HG02981 (cell line): ENCODE measurements around the gene CDK8.

Experiments used
- ATAC-seq: cut with Tn5 transposase; IDR thresholded peaks from one replicate; pipeline ENCODE4 v1.9.1; 2021; ENCODE audit warnings: mild to moderate bottlenecking, moderate library complexity; ENCODE audit not compliant: unreplicated experiment

The CDK8 gene

DNA sequence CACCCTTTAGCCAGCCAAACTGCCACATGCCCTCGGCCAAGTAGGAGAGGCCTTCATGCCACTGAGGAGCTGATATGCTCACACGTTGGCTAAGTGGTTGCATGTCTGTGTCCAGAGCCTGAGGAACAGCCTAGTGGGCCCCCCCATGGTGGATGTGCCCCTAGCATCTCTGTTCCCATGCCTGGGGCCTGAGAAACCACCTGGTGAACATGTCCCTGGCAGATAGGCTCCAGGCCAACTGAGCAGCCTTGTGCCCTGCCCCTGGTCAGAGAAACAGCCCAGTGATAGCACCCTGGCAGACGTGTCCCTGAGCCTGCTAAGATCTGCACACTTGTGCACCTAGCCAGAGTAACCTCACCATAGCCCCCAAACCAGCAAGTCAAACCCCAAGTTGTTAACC is 181.7 kb downstream of the CDK8 start:
- no peak for ATAC-seq

- no peak for ATAC-seq
Measured at GRCh38 chr13:26436914-26437313, 183.0 kb downstream of the CDK8 start.

DNA sequence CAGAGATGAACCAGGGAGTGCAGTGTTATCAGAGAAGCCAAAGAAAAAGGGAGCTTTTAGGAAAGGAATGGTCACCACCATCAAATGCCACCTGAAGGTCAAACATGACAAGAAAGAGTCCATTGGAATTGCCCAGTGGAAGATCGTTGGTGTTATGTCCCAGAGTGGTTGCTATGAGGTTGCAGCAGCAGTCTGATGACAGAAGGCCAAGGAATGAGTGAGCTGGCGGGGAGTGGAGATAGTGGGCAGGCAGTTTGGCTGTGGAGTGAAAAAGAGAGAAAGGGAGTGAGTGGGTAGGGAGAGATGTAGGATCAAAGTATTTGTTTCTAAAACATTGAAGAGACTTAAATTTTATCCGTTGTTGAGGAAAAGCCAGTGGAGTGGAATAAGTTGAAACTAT is 186.2 kb downstream of the CDK8 start:
- ATAC-seq, result no peak

- ATAC-seq, result no peak
Measured at GRCh38 chr13:26441476-26441875, 187.5 kb downstream of the CDK8 start.

- no peak for ATAC-seq
Measured at GRCh38 chr13:26442541-26442940, 188.6 kb downstream of the CDK8 start.

DNA sequence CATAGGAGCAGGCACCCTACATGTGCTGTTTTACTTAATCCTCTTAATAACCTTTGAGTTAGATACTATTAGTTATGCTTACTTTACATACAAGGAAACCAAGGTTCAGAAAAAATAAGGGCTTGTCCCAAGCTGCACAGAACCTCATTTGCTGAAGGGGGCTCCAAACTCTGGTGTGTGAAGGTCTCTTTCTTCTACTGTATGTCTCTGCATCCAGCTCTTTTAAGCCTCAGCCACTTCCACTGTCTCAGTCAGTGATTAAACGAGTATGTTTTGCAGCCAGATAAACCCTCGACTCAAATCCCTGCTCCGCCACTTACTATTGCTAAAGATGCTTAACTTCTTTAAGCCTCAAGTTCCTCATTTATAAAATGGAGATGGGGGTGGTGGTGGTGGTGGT is 191.2 kb downstream of the CDK8 start:
- ATAC-seq, result no peak

- ATAC-seq, result no peak
Measured at GRCh38 chr13:26446751-26447150, 192.8 kb downstream of the CDK8 start.

GRCh38 chr13:26448032-26448431 is 194.1 kb downstream of the CDK8 start:
- ATAC-seq, result no peak

GRCh38 chr13:26449063-26449848 is 195.3 kb downstream of the CDK8 start:
- no peak for ATAC-seq
